HG03439 (cell line): ENCODE results near the gene RAP1GAP2.
"Not testable (repeated sequence)": the region's sequence is repeated elsewhere in the genome, so short reads cannot be mapped to it uniquely, and the experiment has no call there.

Source experiments
- ATAC-seq: cut with Tn5 transposase; IDR thresholded peaks from one replicate; pipeline ENCODE4 v1.9.1; 2021; ENCODE audit warnings: mild to moderate bottlenecking, moderate library complexity; ENCODE audit not compliant: unreplicated experiment

The RAP1GAP2 gene

GRCh38 chr17:2880050-2880449, 83.8 kb downstream of the RAP1GAP2 start:
- ATAC-seq, result no peak

GRCh38 chr17:2881295-2881694, 85.1 kb downstream of the RAP1GAP2 start:
- ATAC-seq, result no peak

- no peak for ATAC-seq
Observed at GRCh38 chr17:2883544-2884213, 87.4 kb downstream of the RAP1GAP2 start.

- no peak for ATAC-seq
Observed at GRCh38 chr17:2885733-2886132, 89.5 kb downstream of the RAP1GAP2 start.

- ATAC-seq, result no peak
Observed at GRCh38 chr17:2888326-2888725, 92.1 kb downstream of the RAP1GAP2 start.

- no peak for ATAC-seq
Observed at GRCh38 chr17:2889256-2889655, 93.0 kb downstream of the RAP1GAP2 start.

GRCh38 chr17:2890778-2891177, 94.5 kb downstream of the RAP1GAP2 start:
- not testable (repeated sequence) for ATAC-seq

- ATAC-seq, result no peak
Observed at GRCh38 chr17:2892305-2892971, 96.2 kb downstream of the RAP1GAP2 start.

- ATAC-seq, result no peak
Observed at GRCh38 chr17:2893422-2893914, 97.2 kb downstream of the RAP1GAP2 start.

GRCh38 chr17:2894782-2895181, 98.5 kb downstream of the RAP1GAP2 start:
- ATAC-seq, result no peak

- no peak for ATAC-seq
Observed at GRCh38 chr17:2897605-2898004, 101.4 kb downstream of the RAP1GAP2 start.

GRCh38 chr17:2898255-2898926, 102.2 kb downstream of the RAP1GAP2 start:
- ATAC-seq, result no peak

- ATAC-seq, result no peak
Observed at GRCh38 chr17:2899906-2900305, 103.7 kb downstream of the RAP1GAP2 start.

- ATAC-seq, result no peak
Observed at GRCh38 chr17:2900842-2901241, 104.6 kb downstream of the RAP1GAP2 start.

GRCh38 chr17:2901582-2901981, 105.3 kb downstream of the RAP1GAP2 start:
- ATAC-seq, result no peak

- no peak for ATAC-seq
Observed at GRCh38 chr17:2902546-2902945, 106.3 kb downstream of the RAP1GAP2 start.

GRCh38 chr17:2903193-2903974, 107.1 kb downstream of the RAP1GAP2 start:
- no peak for ATAC-seq

- no peak for ATAC-seq
Observed at GRCh38 chr17:2904135-2904534, 107.9 kb downstream of the RAP1GAP2 start.

- ATAC-seq, result no peak
Observed at GRCh38 chr17:2905269-2905668, 109.0 kb downstream of the RAP1GAP2 start.

- ATAC-seq, result no peak
Observed at GRCh38 chr17:2905696-2906501, 109.7 kb downstream of the RAP1GAP2 start.
